PFSK-1 (cell line): ENCODE data around the gene FSD2.

Experiments
- FOXP2 ChIP-seq: optimal IDR thresholded peaks from 2 replicates; pipeline ENCODE3; 2011; ENCODE audit warnings: borderline replicate concordance, control low read depth, inconsistent platforms; ENCODE audit not compliant: insufficient read depth; ENCODE audit errors: extremely low read length, extremely low read depth
- POLR2AphosphoS5 ChIP-seq: IDR thresholded peaks from 2 replicates; pipeline ENCODE4 v1.6.1; 2012; ENCODE audit warnings: low read depth, mild to moderate bottlenecking, control low read depth, low read length, moderate library complexity
- SIN3A ChIP-seq: IDR thresholded peaks from 2 replicates; pipeline ENCODE4 v1.6.1; 2012; ENCODE audit warnings: mild to moderate bottlenecking, low read length, moderate library complexity, borderline replicate concordance; ENCODE audit not compliant: insufficient read depth
- TAF1 ChIP-seq: IDR thresholded peaks from 2 replicates; pipeline ENCODE4 v1.6.1; 2012; ENCODE audit warnings: low read length, control low read depth, borderline replicate concordance; ENCODE audit not compliant: insufficient read depth
- TF ChIP-seq, protein P1 (sequence below), 2 experiments: IDR thresholded peaks; 2 replicates each; pipeline versions ENCODE4 v1.6.1 to v1.8.0; 2011 to 2012; ENCODE audit warnings: low read depth in 2 of 2, low read length in 2 of 2, control low read depth in 1 of 2, inconsistent platforms in 1 of 2, mild to moderate bottlenecking in 1 of 2, moderate library complexity in 1 of 2; ENCODE audit not compliant: insufficient read depth in 1 of 2

Gene FSD2

DNA sequence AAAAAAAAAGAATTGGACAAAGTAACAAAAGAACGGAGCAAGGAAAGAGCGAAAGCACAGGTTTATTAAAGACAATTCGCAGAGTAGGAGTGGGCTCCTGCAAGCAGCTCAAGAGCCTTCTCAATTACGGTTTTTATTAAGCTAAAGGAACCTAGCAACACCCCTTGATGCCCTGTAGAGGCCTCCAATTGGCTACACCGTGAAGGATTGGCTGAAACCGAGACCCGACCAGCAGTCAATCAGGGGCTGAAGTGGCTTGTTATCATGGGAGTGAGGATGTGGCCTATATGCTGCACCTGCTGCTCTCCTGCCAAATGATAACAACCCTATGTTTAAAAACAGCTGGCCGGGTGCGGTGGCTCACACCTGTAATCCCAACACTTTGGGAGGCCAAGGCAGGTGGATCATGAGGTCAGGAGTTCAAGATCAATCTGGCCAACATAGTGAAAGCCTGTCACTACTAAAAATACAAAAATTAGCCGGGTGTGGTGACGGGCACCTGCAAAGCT lies 75.8 kb downstream of the FSD2 start:
- TF ChIP-seq TAF1 = no peak
- TF ChIP-seq POLR2AphosphoS5 = no peak
- TF ChIP-seq SIN3A = no peak
- no peak for TF ChIP-seq FOXP2
- TF ChIP-seq, protein P1, sequence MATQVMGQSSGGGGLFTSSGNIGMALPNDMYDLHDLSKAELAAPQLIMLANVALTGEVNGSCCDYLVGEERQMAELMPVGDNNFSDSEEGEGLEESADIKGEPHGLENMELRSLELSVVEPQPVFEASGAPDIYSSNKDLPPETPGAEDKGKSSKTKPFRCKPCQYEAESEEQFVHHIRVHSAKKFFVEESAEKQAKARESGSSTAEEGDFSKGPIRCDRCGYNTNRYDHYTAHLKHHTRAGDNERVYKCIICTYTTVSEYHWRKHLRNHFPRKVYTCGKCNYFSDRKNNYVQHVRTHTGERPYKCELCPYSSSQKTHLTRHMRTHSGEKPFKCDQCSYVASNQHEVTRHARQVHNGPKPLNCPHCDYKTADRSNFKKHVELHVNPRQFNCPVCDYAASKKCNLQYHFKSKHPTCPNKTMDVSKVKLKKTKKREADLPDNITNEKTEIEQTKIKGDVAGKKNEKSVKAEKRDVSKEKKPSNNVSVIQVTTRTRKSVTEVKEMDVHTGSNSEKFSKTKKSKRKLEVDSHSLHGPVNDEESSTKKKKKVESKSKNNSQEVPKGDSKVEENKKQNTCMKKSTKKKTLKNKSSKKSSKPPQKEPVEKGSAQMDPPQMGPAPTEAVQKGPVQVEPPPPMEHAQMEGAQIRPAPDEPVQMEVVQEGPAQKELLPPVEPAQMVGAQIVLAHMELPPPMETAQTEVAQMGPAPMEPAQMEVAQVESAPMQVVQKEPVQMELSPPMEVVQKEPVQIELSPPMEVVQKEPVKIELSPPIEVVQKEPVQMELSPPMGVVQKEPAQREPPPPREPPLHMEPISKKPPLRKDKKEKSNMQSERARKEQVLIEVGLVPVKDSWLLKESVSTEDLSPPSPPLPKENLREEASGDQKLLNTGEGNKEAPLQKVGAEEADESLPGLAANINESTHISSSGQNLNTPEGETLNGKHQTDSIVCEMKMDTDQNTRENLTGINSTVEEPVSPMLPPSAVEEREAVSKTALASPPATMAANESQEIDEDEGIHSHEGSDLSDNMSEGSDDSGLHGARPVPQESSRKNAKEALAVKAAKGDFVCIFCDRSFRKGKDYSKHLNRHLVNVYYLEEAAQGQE (IDR thresholded peaks at IDR 0.05; ENCODE audit: insufficient read depth in 1 of 2, low read depth in 2 of 2, low read length in 2 of 2) = no peak

DNA sequence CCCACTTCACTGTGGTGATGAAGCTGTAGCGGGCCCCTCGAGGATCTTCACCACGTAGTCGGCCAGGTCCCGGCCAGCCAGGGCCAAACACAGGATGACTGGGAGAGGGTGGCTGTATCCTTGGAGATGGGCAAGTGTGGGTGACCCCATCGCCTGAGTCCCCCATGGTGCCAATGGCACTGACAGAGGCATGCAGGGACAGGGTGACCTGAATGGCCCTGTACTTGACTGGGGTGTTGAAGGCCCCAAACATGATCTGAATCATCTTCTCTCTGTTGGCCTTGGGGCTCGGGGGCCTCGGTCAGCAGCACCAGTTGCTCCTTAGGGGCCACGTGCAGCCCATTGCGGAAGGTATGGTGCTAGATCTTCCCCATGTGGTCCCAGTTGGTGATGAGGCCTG lies 79.1 kb downstream of the FSD2 start:
- TF ChIP-seq FOXP2 (no peak), SIN3A (no peak), POLR2AphosphoS5 (no peak), TAF1 (no peak)
- TF ChIP-seq, protein P1 (IDR thresholded peaks at IDR 0.05; ENCODE audit: insufficient read depth in 1 of 2, low read depth in 2 of 2, low read length in 2 of 2) = no peak

DNA sequence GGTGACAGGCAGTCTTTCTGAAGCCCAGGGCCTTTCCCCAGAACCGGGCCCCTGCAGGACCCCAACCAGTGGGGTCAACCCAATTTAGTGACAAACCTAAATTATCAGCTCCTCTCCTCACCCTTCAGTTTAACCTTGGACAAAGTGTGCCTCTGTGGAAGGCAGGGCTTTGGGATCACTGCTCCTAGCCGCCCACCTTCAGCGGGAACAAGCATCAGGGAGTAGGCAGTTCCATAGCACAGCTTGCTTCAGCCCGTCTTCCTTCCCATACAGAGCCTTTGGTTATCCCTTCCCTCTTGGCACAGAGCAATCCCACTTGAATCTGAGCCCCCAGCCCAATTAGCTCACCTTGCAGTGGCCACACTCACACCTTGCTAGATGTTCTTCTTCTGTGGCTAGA lies 90.9 kb downstream of the FSD2 start:
- no peak for TF ChIP-seq TAF1
- TF ChIP-seq, protein P1 (IDR thresholded peaks at IDR 0.05; ENCODE audit: insufficient read depth in 1 of 2, low read depth in 2 of 2, low read length in 2 of 2) = no peak
- no peak for TF ChIP-seq POLR2AphosphoS5
- no peak for TF ChIP-seq SIN3A
- no peak for TF ChIP-seq FOXP2

GRCh38 chr15:82714016-82714415 lies 91.9 kb downstream of the FSD2 start:
- TF ChIP-seq FOXP2 = no peak
- no peak for TF ChIP-seq TAF1
- TF ChIP-seq SIN3A = no peak
- TF ChIP-seq POLR2AphosphoS5 = no peak
- TF ChIP-seq, protein P1 (IDR thresholded peaks at IDR 0.05; ENCODE audit: insufficient read depth in 1 of 2, low read depth in 2 of 2, low read length in 2 of 2) = no peak

- no peak for TF ChIP-seq FOXP2
- TF ChIP-seq TAF1 = no peak
- no peak for TF ChIP-seq SIN3A
- TF ChIP-seq POLR2AphosphoS5 = no peak
- TF ChIP-seq, protein P1 (IDR thresholded peaks at IDR 0.05; ENCODE audit: insufficient read depth in 1 of 2, low read depth in 2 of 2, low read length in 2 of 2) = no peak
Measured at GRCh38 chr15:82712036-82712435, 93.8 kb downstream of the FSD2 start.
